Activated T-helper 2 cell treated with anti-CD3 and anti-CD28 coated beads, Interferon-gamma antibody, Interleukin-2, Interleukin-4, amounts not matched to agents 10 μg/mL and 5 μg/mL and 100 μg/mL, durations not matched to agents 14 hours and 24 hours and 36 hours (primary cell): ENCODE results near the gene GRAP2. TPM values are rescaled to one million over a fixed set of nuclear protein-coding genes. Genes with fewer than 3 reads are reported as not detected.

Experiments
- DNase-seq: peaks from one replicate; pipeline ENCODE4 v3.0.0; 2021; ENCODE audit warnings: low spot score
- H3K27ac Mint-ChIP-seq: one replicate; pipeline ENCODE4 v1.8.0; 2021; ENCODE audit warnings: mixed read lengths
- H3K27me3 Mint-ChIP-seq: one replicate; pipeline ENCODE4 v1.8.0; 2021; ENCODE audit warnings: low read depth, mixed read lengths
- H3K36me3 Mint-ChIP-seq: one replicate; pipeline ENCODE4 v1.8.0; 2021; ENCODE audit warnings: low read depth, mixed read lengths
- H3K4me1 Mint-ChIP-seq: one replicate; pipeline ENCODE4 v1.8.0; 2021; ENCODE audit warnings: low read depth, mixed read lengths
- H3K4me3 Mint-ChIP-seq: one replicate; pipeline ENCODE4 v1.8.0; 2021; ENCODE audit warnings: low read depth, mild to moderate bottlenecking, moderate library complexity, mixed read lengths
- H3K9me3 Mint-ChIP-seq: one replicate; pipeline ENCODE4 v1.8.0; 2021; ENCODE audit warnings: mixed read lengths
- intact Hi-C: fragments of 100-400 bp; cut with micrococcal nuclease; formaldehyde crosslinking; loops from one replicate; pipeline ENCODE4 v1.15.1; 2023
- total RNA-seq: library from RNA; stranded (reverse); gene quantifications from 2 replicates; pipeline ENCODE4 v1.2.3, GENCODE V29; 2022

The GRAP2 gene
- total RNA-seq, 1 donor from 2014 or later, result 46.5 TPM

DNA sequence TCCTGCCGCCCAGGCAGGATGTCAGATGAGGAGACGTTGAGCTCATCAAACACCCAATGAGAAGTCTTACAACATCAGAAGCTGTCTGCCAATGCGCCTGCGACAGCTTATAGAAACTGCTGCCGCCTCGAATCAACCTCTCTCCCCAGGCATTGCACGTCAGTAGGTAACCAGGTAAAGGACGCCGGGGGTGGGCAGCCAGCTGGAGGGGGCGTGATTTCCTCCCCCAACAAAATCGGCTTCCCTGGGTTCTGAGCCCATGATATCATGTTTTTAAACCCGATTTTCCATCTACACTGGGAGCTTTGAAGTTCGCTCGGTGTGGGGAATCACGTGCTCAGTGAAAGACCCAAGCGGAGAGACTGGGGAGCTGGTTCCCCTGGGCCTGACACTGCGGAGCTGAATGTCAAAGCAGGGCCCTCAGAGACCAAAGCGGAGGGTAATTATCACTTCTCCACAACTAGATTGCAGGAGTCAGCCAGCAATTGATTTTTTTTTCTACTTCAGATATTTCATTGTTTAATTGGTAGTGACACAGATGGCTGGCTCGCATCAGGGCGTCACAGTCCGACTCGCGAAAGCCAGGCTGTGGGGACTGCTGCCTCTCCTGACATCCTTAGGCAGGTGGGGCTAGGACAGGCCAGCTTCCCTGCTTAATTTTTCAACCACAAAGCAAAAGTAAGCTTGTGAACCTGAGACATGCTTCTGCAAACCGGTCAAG, 109.2 kb downstream of the GRAP2 start:
- intact Hi-C loops, result no loop called here
- peaks cover 3% of the 10 kb centered on the region for H3K4me1 Mint-ChIP-seq
- H3K9me3 Mint-ChIP-seq, result no peaks in the 10 kb centered on the region
- DNase-seq, result no peak
- no peak overlapping the region for H3K4me3 Mint-ChIP-seq
- H3K36me3 Mint-ChIP-seq, result no peaks in the 10 kb centered on the region
- no peak overlapping the region for H3K27ac Mint-ChIP-seq
- H3K27me3 Mint-ChIP-seq, result peaks cover 41% of the 10 kb centered on the region

DNA sequence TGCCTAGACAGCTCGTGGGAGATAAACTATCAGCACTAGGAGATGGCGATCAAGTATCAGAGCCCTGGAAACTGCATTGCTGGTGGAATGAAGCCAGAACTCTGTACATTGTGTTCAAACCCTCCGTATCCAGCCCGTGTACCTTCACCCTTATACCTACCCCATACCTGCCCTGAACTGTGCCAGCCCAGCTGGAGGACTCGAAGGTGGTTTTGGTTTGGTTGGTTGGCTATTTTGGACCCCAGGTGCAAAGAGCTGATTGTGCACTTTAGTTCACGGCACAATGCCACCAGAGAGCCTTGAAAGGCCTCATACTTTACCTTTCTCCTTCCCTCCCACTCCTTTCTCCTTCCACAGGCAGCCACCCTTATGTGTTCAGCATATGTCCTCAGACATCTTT, 109.9 kb downstream of the GRAP2 start:
- Mint-ChIP-seq H3K4me1 (peaks cover 6% of the 10 kb centered on the region), H3K27me3 (peaks cover 45% of the 10 kb centered on the region), H3K27ac (no peak overlapping the region), H3K4me3 (no peak overlapping the region), H3K9me3 (no peaks in the 10 kb centered on the region), H3K36me3 (no peaks in the 10 kb centered on the region)
- no peak for DNase-seq
- intact Hi-C loops, result no loop called here

DNA sequence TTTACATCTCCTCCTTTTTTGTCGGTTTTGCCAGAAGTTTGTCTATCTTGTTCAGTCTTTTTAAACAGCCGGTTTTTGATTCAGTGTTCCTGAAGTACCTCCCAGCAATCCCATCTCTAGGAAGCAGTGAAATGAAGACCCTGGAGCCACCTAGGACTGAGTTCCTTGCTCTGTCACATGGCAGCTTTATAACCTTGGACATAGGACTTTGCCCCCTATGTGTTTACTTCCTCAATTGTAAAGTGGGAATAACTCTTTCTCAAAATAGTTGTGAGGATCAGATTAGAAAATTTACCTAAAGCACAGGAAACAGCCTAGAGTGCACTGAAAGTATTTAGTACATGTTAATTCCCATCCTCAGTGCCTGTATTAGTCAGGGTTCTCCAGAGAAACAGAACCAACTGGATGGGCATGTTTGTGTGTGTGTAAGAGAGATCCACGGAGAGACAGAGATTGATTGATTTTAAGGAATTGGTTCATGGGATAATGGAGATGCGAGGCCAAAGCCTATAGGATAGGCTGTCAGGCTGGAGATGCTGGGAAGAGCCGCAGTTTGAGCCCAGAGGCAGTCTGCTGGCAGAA, 113.9 kb downstream of the GRAP2 start:
- Mint-ChIP-seq H3K27me3 (peaks cover 27% of the 10 kb centered on the region), H3K27ac (no peak overlapping the region), H3K36me3 (no peaks in the 10 kb centered on the region), H3K4me3 (no peak overlapping the region), H3K9me3 (no peaks in the 10 kb centered on the region), H3K4me1 (peaks cover 12% of the 10 kb centered on the region)
- no peak for DNase-seq
- intact Hi-C loops, result no loop called here

DNA sequence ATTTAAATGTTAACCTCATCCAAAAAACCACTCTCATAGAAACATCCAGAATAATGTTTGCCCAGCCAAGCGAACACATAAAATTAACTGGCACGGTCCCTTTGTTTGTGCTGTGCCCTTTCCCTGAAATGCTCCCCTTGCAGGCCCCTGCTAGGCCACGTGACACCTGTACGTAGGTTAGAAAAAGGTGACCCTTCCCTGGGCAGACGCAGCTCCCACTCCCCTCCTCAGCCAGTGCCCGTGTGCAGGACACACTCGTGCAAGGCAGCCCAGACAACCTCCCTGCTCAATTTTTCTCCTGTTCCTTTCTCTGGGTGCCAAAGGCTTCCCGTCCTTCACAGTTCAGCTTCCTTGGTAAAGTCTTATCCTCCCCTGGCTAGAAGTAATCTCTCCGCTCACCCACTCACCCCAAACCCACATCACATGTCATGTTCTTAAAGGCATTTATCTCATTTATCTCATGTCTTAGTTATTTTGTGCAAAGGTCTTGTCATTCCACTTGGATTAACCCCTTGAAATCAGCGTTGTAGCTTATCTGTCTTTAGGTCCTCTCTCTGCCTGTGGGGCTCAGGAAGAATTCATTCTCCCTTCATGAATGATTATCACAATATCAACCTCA, 114.6 kb downstream of the GRAP2 start:
- Mint-ChIP-seq H3K27ac (no peak overlapping the region), H3K36me3 (no peaks in the 10 kb centered on the region), H3K9me3 (no peaks in the 10 kb centered on the region), H3K4me3 (no peak overlapping the region), H3K27me3 (peaks cover 26% of the 10 kb centered on the region), H3K4me1 (peaks cover 11% of the 10 kb centered on the region)
- DNase-seq, result no peak
- intact Hi-C loops, result no loop called here

DNA sequence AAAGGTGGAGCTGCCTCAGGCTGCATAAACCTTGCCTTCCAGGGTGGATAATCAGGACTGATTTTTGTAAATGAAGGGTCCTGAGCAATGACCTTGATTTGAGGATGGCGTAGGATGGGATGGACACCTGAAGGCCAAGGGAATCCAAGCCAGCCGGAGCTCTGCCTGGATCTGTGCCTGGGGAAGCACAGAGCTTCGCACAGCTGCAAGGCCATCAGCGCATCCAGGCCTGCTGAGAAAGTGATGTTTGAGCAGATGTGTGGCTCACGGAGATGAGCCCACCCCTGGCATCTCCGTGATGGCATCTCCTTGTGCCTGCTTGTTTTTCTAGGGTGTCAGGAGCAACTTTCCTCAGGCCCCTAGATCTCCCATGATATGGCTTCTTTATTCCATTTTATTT, 117.2 kb downstream of the GRAP2 start:
- H3K4me1 Mint-ChIP-seq, result peaks cover 11% of the 10 kb centered on the region
- no peak for DNase-seq
- H3K36me3 Mint-ChIP-seq, result no peaks in the 10 kb centered on the region
- H3K9me3 Mint-ChIP-seq, result no peaks in the 10 kb centered on the region
- intact Hi-C loops, result no loop called here
- no peak overlapping the region for H3K27ac Mint-ChIP-seq
- peaks cover 18% of the 10 kb centered on the region for H3K27me3 Mint-ChIP-seq
- no peak overlapping the region for H3K4me3 Mint-ChIP-seq

DNA sequence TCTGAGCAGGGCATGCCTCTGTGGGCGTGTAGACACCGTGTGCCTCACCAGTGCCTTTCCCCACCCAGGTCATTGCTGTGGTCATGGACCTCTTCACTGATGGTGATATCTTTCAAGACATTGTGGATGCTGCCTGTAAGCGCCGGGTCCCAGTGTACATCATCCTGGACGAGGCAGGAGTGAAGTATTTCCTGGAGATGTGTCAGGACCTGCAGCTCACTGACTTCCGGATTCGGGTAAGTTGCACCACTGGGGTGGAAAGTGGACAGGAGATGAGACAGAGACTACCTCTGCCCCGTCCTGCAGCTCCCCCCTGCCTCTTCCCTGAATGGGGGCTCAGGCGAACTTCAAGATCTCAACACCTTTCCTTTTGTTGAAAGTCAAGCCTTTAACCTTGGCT, 118.2 kb downstream of the GRAP2 start:
- no peak for DNase-seq
- H3K4me3 Mint-ChIP-seq, result no peak overlapping the region
- H3K27ac Mint-ChIP-seq, result no peak overlapping the region
- H3K9me3 Mint-ChIP-seq, result no peaks in the 10 kb centered on the region
- peaks cover 12% of the 10 kb centered on the region for H3K27me3 Mint-ChIP-seq
- intact Hi-C loops, result no loop called here
- no peaks in the 10 kb centered on the region for H3K36me3 Mint-ChIP-seq
- peaks cover 11% of the 10 kb centered on the region for H3K4me1 Mint-ChIP-seq

DNA sequence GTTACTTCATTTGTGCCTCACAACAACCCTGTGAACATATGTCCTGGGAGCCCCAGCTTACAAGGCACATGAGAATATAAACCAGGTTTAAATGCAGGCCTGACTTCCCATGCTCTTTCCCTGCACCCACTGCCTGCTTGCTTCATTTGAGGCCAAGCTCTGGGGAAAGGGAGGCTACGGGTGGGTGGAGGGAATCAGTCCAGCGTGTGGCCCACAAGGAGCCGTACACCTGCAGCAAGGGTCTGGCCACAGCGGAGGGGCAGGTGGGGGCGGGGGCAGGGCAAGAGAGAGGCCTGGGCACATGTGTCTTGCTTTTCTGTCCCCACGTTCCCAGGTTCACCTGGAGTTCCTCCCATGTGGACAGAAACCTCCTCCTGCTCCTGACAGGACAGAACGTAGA, 120.1 kb downstream of the GRAP2 start:
- H3K9me3 Mint-ChIP-seq, result no peaks in the 10 kb centered on the region
- no peak overlapping the region for H3K27ac Mint-ChIP-seq
- H3K36me3 Mint-ChIP-seq, result no peaks in the 10 kb centered on the region
- H3K4me1 Mint-ChIP-seq, result peaks cover 6% of the 10 kb centered on the region
- intact Hi-C loops, result loop anchor here (5.0 kb wide), 1 partner anchor 89 kb away; no protein-coding TSS in a partner anchor
- no peak overlapping the region for H3K4me3 Mint-ChIP-seq
- DNase-seq, result no peak
- H3K27me3 Mint-ChIP-seq, result no peaks in the 10 kb centered on the region

DNA sequence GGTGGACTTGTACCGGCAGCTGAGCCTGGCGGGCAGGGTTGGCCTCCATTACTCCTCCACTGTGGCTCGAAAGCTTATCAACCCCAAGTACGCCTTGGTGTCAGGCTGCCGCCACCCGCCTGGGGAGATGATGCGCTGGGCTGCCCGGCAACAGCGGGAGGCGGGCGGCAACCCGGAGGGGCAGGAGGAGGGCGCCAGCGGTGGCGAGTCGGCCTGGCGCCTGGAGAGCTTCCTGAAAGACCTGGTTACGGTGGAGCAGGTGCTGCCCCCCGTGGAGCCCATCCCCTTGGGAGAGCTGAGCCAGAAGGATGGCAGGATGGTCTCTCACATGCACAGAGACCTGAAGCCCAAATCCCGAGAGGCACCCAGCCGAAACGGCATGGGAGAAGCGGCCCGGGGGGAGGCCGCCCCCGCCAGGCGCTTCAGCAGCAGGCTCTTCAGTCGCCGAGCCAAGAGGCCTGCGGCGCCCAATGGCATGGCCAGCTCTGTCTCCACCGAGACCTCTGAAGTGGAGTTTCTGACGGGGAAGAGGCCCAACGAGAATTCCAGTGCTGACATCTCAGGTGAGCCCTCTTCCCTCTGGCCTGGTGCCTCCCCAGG, 120.6 kb downstream of the GRAP2 start:
- H3K4me3 Mint-ChIP-seq, result no peak overlapping the region
- intact Hi-C loops, result loop anchor here (5.0 kb wide), 1 partner anchor 89 kb away; no protein-coding TSS in a partner anchor
- DNase-seq, result no peak
- H3K27me3 Mint-ChIP-seq, result no peaks in the 10 kb centered on the region
- peaks cover 6% of the 10 kb centered on the region for H3K4me1 Mint-ChIP-seq
- H3K27ac Mint-ChIP-seq, result no peak overlapping the region
- no peaks in the 10 kb centered on the region for H3K9me3 Mint-ChIP-seq
- H3K36me3 Mint-ChIP-seq, result no peaks in the 10 kb centered on the region

DNA sequence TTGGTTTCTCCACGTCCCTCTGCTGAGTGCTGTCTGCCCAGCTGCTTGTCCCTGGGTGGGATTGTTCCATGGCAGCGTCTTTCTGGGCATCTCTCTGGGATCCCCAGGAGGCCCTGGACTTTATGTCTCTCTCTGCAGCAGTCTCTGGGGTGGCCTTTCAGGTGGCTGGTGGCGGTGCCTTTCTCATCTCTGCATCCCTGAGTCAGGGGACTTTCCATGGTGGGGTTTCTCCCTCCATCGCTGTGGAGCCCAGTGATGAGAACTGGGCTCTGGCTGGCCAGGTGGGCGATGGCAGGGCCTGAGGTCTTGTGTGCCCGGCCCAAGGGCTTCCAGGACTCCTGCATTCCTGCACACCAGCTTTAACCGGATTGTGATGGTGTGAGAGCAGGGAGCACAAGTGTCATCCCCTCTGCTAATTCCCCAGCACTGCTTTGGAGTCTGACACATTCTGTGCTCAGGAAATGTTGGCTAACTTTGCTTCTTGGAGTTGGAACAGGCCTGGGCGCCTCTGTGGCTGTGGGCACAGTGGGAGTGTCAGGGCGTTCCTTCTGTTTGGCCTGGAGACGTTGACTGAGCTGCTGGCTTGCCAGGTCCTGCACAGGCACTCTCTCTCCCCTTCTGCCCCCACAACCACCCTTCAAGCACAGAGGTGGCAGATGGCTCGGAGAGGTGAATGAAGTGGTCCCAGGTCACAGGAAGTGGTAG, 121.8 kb downstream of the GRAP2 start:
- H3K27me3 Mint-ChIP-seq, result no peaks in the 10 kb centered on the region
- peaks cover 3% of the 10 kb centered on the region for H3K4me1 Mint-ChIP-seq
- H3K9me3 Mint-ChIP-seq, result no peaks in the 10 kb centered on the region
- H3K36me3 Mint-ChIP-seq, result no peaks in the 10 kb centered on the region
- intact Hi-C loops, result loop anchor here (5.0 kb wide), 1 partner anchor 90 kb away; no protein-coding TSS in a partner anchor
- no peak for DNase-seq
- no peak overlapping the region for H3K4me3 Mint-ChIP-seq
- no peak overlapping the region for H3K27ac Mint-ChIP-seq

Other genes with a start within 250 kb of the GRAP2 start
- 0.11 TPM in 2 replicates for gene ENTHD1, start 7.3 kb upstream of the GRAP2 start, total RNA-seq
- 1.7 and 2.0 TPM in 2 replicates for gene TMA7B, start 59.3 kb downstream of the GRAP2 start, total RNA-seq
- gene FAM83F, start 93.9 kb downstream of the GRAP2 start, total RNA-seq, result 0.07 and 0.11 TPM in 2 replicates